GM23248 (cell line): Measurements from ENCODE around the gene PAQR9.

Experiments
- EZH2 ChIP-seq: fragments of 200-600 bp; sonication (generic); IDR thresholded peaks from 2 replicates; pipeline ENCODE4 v1.6.1; 2018; ENCODE audit warnings: antibody characterized with exemption, mild to moderate bottlenecking; ENCODE audit not compliant: insufficient read depth, poor library complexity, severe bottlenecking
- EZH2phosphoT487 ChIP-seq: fragments of 200-600 bp; sonication (generic); IDR thresholded peaks from 2 replicates; pipeline ENCODE4 v1.6.1; 2018; ENCODE audit warnings: antibody characterized with exemption, moderate library complexity, mild to moderate bottlenecking, low read depth; ENCODE audit not compliant: insufficient read depth

DNA sequence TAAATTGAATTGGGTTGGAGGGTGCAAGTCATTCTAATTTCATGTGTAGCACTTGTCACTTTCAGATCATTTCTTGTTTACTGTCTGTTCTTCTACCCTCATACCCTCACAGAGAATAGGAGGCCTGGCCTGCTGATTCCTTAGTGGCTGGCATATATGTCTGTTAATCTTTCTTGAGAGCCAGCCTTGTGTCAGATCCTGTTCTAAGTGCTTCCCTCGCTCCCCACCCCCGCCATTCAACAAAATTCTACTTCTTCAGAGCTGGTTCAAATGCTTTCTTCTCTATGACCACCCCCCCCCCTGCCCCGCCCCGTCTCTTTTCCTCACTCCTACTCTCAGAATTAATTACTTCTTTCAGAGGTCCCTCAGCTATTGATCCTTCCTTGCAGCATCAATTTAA, 36.4 kb upstream of the PAQR9 start:
- no peak for TF ChIP-seq EZH2phosphoT487
- TF ChIP-seq EZH2, result no peak
